GM12865 (cell line): Measurements from ENCODE around the gene GYS1.

Experiments
- DNase-seq: peaks from one replicate; pipeline ENCODE4 v3.0.0; 2010; ENCODE audit warnings: low read depth
- H3K4me3 ChIP-seq: 2 replicates; pipeline ENCODE4 v1.5.1; 2011; ENCODE audit warnings: mild to moderate bottlenecking, low read depth, low read length, control low read depth
- CTCF ChIP-seq: IDR thresholded peaks from 2 replicates; pipeline ENCODE4 v1.5.1; 2011; ENCODE audit warnings: low read length, control low read depth, low read depth, inconsistent platforms; ENCODE audit not compliant: insufficient read depth; ENCODE audit errors: missing control alignments

The GYS1 gene

DNA sequence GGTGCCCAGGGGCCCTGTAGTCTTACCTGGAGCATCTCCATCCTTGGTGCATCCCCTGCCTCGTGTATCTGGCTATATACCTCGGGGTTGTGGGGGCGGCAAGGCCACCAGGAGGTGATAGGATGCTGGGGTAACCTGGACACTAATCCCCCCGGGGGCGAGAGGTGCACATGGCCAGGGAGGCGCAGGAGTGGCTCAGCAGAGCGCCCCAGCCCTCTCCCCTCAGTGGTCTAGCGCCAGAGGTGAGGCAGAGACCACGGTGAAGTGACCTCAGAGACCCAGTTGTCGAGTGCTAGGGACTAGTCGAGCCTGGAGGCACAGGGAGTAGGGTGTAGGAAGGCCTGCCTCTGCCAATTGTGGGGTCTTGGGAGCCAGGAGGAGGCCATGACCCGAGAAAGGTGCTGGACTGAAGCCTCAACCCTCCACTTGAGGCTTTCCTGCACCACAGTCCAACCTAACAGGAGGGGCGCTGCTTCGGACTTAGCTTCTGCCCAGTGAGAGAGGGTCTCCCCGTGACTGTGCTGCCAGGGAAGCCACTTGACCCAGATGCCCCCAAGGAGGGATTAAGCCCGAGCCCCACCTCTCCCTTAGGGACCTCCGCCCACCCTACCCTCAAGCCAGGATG, 24.0 kb upstream of the GYS1 start, which contains the start of gene LHB:
LHB (minus strand) TSS at position 51 of the 625 bp plus-strand sequence; CDS start at position 41, 10 bp downstream.
- TF ChIP-seq CTCF: no peak
- DNase-seq: no peak
- H3K4me3 ChIP-seq: peak within 1 kb of the TSS; percentile 0

DNA sequence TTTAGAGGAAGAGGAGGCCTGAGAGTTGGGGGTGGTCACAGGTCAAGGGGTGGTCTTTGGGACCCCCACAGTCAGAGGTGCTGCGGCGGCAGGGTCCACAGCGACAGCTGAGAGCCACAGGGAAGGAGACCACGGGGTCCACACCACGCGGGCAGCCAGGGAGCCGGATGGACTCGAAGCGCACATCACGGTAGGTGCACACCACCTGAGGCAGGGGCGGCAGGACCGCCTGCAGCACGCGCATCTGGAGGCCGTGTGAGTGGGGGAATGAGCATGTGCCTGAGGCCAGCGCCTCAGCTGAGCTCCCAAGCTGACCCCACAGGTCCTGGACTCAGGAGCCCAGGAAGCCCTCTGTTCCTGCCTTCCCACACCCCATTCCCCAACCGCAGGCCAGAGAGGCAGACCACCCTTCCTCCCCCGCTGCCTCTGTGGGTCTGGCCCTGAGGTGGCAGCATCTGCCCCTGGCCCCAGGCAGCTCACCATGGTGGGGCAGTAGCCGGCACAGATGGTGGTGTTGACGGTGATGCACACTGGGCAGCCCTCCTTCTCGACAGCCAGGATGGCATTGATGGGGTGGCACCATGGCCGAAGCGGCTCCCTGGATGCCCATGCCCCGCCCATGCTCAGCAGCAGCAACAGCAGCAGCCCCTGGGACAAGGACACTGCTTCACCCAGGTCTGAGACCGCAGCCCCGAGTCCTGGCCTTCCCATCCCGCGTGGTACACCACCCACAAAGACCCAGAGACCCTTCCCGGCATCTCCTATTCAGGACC, 23.1 kb upstream of the GYS1 start:
- no peak for TF ChIP-seq CTCF
- DNase-seq: no peak
- H3K4me3 ChIP-seq: no peak overlapping the region

DNA sequence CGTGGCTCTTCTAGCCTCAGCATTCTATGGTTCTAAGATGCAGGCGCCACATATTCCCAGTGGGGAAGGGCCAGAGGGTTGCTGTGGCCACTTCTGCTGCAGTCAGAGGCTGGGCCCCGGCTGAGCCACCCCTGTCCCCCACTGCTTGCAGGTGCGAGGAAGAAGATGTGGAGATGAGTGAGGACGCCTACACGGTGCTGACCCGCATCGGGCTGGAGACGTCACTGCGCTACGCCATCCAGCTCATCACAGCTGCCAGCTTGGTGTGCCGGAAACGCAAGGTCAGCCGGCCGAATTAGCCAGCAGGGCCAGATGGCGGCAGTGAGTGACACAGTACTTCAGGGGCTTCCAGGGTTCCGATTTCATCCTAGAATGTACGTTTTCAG, 21.8 kb upstream of the GYS1 start:
- H3K4me3 ChIP-seq: no peak overlapping the region
- TF ChIP-seq CTCF: no peak
- no peak for DNase-seq

- H3K4me3 ChIP-seq: no peak overlapping the region
These were observed 21.2 kb upstream of the GYS1 start for GRCh38 chr19:49014123-49014869.

DNA sequence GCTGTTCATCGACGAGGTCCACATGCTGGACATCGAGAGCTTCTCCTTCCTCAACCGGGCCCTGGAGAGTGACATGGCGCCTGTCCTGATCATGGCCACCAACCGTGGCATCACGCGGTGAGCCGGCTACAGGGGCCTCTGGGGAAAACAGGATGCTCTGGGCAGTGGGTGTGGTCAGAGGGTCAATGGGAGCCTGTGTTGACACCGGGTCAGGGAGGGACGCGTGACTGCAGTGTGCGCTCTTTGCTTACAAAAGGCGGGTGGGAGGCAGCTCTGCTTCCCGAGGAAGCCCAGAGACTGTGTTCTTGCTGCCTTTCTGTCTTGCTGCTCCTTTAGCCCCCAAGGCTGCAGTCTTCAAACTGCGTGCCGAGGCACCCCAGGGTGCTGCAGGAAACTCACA, 18.1 kb upstream of the GYS1 start:
- TF ChIP-seq CTCF: no peak
- no peak for DNase-seq
- no peak overlapping the region for H3K4me3 ChIP-seq

More at GRCh38 chr19:49014123-49014869, 21.2 kb upstream of the GYS1 start:
- no peak for DNase-seq
- TF ChIP-seq CTCF: no peak

DNA sequence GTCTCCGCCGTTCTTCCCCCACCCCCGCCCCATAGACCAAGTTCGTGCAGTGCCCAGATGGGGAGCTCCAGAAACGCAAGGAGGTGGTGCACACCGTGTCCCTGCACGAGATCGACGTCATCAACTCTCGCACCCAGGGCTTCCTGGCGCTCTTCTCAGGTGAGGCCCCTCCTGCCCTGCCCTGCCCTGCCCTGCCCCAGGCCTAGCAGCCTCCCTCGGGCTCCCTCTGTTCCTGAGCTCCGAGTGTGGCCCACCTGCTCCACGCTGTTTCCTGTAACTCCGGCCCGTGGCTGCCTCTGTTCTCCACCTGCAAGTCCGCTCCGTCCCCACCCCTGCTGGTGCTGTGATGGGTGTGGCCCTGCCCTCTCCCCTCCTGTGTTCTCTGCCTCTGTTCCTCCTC, 17.3 kb upstream of the GYS1 start:
- no peak overlapping the region for H3K4me3 ChIP-seq
- no peak for TF ChIP-seq CTCF
- DNase-seq: no peak
